K562 (cell line): Measurements from ENCODE around the gene GIGYF2. TPM values are rescaled to one million over a fixed set of nuclear protein-coding genes. Genes with fewer than 3 reads are reported as not detected.

Experiments
- ATF3 ChIP-seq, 2 experiments: fragments of 450-650 bp in 1 of 2; sonication (generic) in 1 of 2; formaldehyde crosslinking in 1 of 2; IDR thresholded peaks in 1 of 2; conservative IDR thresholded peaks in 1 of 2; 2 replicates each; pipeline versions ENCODE4 v1.6.1 to v1.8.1; 2016 to 2023; ENCODE audit warnings: mild to moderate bottlenecking in 2 of 2, moderate library complexity in 2 of 2, inconsistent platforms in 1 of 2, missing genetic modification reagents in 1 of 2
- DPF2 ChIP-seq: fragments of 450-650 bp; IDR thresholded peaks from 2 replicates; pipeline ENCODE4 v1.6.1; 2016
- EGR1 ChIP-seq: fragments of 450-650 bp; conservative IDR thresholded peaks from 2 replicates; pipeline ENCODE4 v1.6.1; 2017; ENCODE audit warnings: mild to moderate bottlenecking
- FOS ChIP-seq: IDR thresholded peaks from 3 replicates; pipeline ENCODE4 v1.6.1; 2011; ENCODE audit not compliant: insufficient read length; ENCODE audit errors: extremely low read depth
- FOSL1 ChIP-seq: fragments of 200-800 bp; sonication (Bioruptor generic); conservative IDR thresholded peaks from 2 replicates; pipeline ENCODE4 v1.6.1; 2016; ENCODE audit warnings: missing genetic modification characterization, missing compliant biosample characterization
- HMG20B ChIP-seq: fragments of 250-450 bp; sonication (Bioruptor Pico); IDR thresholded peaks from 2 replicates; pipeline ENCODE4 v1.5.0; 2021; ENCODE audit warnings: mild to moderate bottlenecking
- HOMEZ ChIP-seq: fragments of 250-450 bp; sonication (Bioruptor Pico); IDR thresholded peaks from 2 replicates; pipeline ENCODE4 v1.4.0; 2020; ENCODE audit warnings: mild to moderate bottlenecking, moderate library complexity
- ID3 ChIP-seq, 2 experiments: fragments of 250-450 bp in 1 of 2; fragments of 450-650 bp in 1 of 2; sonication (Bioruptor Pico) in 1 of 2; IDR thresholded peaks; 2 replicates each; pipeline versions ENCODE4 v1.6.1 to v1.8.0; 2016 to 2021; ENCODE audit warnings: mild to moderate bottlenecking in 2 of 2, moderate library complexity in 2 of 2, missing compliant biosample characterization in 1 of 2, missing genetic modification characterization in 1 of 2
- JUN ChIP-seq, 2 experiments: sonication (generic) in 1 of 2; formaldehyde crosslinking in 1 of 2; IDR thresholded peaks; 2 replicates each; pipeline versions ENCODE4 v1.6.1 to v1.8.0; 2012 to 2022; ENCODE audit warnings: borderline replicate concordance in 2 of 2, mild to moderate bottlenecking in 2 of 2, improper control_type of control experiment in 1 of 2, low read depth in 1 of 2, low read length in 1 of 2, missing genetic modification reagents in 1 of 2
- KDM1A ChIP-seq, 2 experiments: fragments of 450-650 bp; IDR thresholded peaks; 2 replicates each; pipeline ENCODE4 v1.6.1; 2016; ENCODE audit warnings: mild to moderate bottlenecking in 2 of 2
- KLF10 ChIP-seq: fragments of 250-450 bp; sonication (Bioruptor Pico); IDR thresholded peaks from 2 replicates; pipeline ENCODE4 v1.6.1; 2021; ENCODE audit warnings: matching md5 sums
- LARP7 ChIP-seq: fragments of 450-650 bp; IDR thresholded peaks from 2 replicates; pipeline ENCODE4 v1.6.1; 2016
- RCOR1 ChIP-seq, 2 experiments: IDR thresholded peaks; 2 replicates each; pipeline ENCODE4 v1.6.1; 2012; ENCODE audit warnings: low read depth in 2 of 2, low read length in 2 of 2, borderline replicate concordance in 1 of 2, improper control_type of control experiment in 1 of 2
- SMAD1 ChIP-seq: fragments of 150-350 bp; IDR thresholded peaks from 2 replicates; pipeline ENCODE4 v1.6.1; 2014; ENCODE audit warnings: low read length, low read depth; ENCODE audit not compliant: partially characterized antibody
- SMARCA4 ChIP-seq: fragments of 450-650 bp; IDR thresholded peaks from 2 replicates; pipeline ENCODE4 v1.6.1; 2016
- TAF7 ChIP-seq: fragments of 450-650 bp; IDR thresholded peaks from 2 replicates; pipeline ENCODE4 v1.6.1; 2016; ENCODE audit warnings: missing genetic modification characterization, missing compliant biosample characterization
- TRIM24 ChIP-seq, 2 experiments: fragments of 450-650 bp; IDR thresholded peaks; 2 replicates each; pipeline ENCODE4 v1.6.1; 2016
- TRIM25 ChIP-seq: fragments of 450-650 bp; IDR thresholded peaks from 2 replicates; pipeline ENCODE4 v1.7.0; 2016; ENCODE audit warnings: borderline replicate concordance
- TRIM28 ChIP-seq: fragments of 450-650 bp; IDR thresholded peaks from 2 replicates; pipeline ENCODE4 v1.6.1; 2017
- WHSC1 ChIP-seq: IDR thresholded peaks from one replicate; pipeline ENCODE4 v1.6.1; 2012; ENCODE audit warnings: low read length, control low read depth, inconsistent platforms
- ZBTB43 ChIP-seq: sonication (generic); formaldehyde crosslinking; IDR thresholded peaks from 2 replicates; pipeline ENCODE4 v1.8.0; 2023; ENCODE audit warnings: mild to moderate bottlenecking, missing genetic modification reagents
- ZKSCAN1 ChIP-seq: fragments of 150-350 bp; IDR thresholded peaks from 2 replicates; pipeline ENCODE4 v1.6.1; 2016; ENCODE audit warnings: low read depth, low read length
- ZNF347 ChIP-seq: fragments of 450-650 bp; formaldehyde crosslinking; IDR thresholded peaks from 2 replicates; pipeline ENCODE4 v1.4.0; 2020; ENCODE audit warnings: low read depth, mild to moderate bottlenecking, moderate library complexity
- ZNF764 ChIP-seq: fragments of 250-450 bp; sonication (Bioruptor Pico); IDR thresholded peaks from 2 replicates; pipeline ENCODE4 v1.4.0; 2020; ENCODE audit warnings: low read depth, mild to moderate bottlenecking, moderate library complexity
- ZNF766 ChIP-seq: fragments of 200-800 bp; sonication (Bioruptor generic); conservative IDR thresholded peaks from 2 replicates; pipeline ENCODE4 v1.6.1; 2016; ENCODE audit warnings: missing genetic modification characterization, missing compliant biosample characterization
- polyA plus RNA-seq, 8 experiments: library from polyadenylated mRNA; depleted of rRNA in 4 of 8; stranded (reverse) in 5 of 8; unstranded in 3 of 8; fragments of >200 nt; fragmentation: Nextera tagmentation in 2 of 8; fragmentation: Illumina TruSeq in 1 of 8; extraction: Ambion mirVana in 2 of 8; extraction: Trizol in 1 of 8; gene quantifications; 2 replicates each; pipeline versions ENCODE4 v1.2.1 to v1.2.3, GENCODE V29; 2011 to 2014; ENCODE audit warnings: inconsistent platforms in 1 of 8, missing spikeins in 1 of 8
- total RNA-seq, 7 experiments: library from RNA; depleted of rRNA in 6 of 7; stranded (reverse); fragments of >200 nt in 6 of 7; fragmentation: Illumina TruSeq in 2 of 7; extraction: Trizol in 2 of 7; gene quantifications; 2 replicates each; pipeline versions ENCODE4 v1.2.1 to v1.2.3, GENCODE V29; 2011 to 2021; ENCODE audit warnings: low replicate concordance in 1 of 7

GIGYF2 gene
- total and polyA plus RNA-seq, 9 of the 15 experiments (the other 6 are each of a cell fraction or from before 2014, with no cell fraction given), result 12.7 to 52.7 (median 34.9) TPM

- TF ChIP-seq FOS (peak; percentile 40), ZNF766 (no peak), SMARCA4 (peak; percentile 68), LARP7 (no peak), ATF3 (IDR thresholded peaks at IDR 0.05) (peak; percentile 79), ATF3 (CRISPR knock-in tag; conservative IDR thresholded peaks at IDR 0.05) (no peak), HOMEZ (CRISPR knock-in tag) (no peak), TRIM28 (peak; percentile 46; the same call in 1 of the 2 replicates), TRIM24 (IDR thresholded peaks at IDR 0.05) (peak in 1 of 2 experiments; percentile 56; a peak in 1 of 4 replicates), TRIM25 (no peak), ZBTB43 (CRISPR knock-in tag) (no peak), EGR1 (peak; percentile 98), DPF2 (peak; percentile 74), HMG20B (CRISPR knock-in tag) (no peak), ZNF764 (no peak), TAF7 (no peak), KDM1A (IDR thresholded peaks at IDR 0.05) (peak; percentile 45 to 55; a peak in 2 of 4 replicates), ZNF347 (CRISPR knock-in tag) (no peak), KLF10 (no peak), FOSL1 (tag) (peak; percentile 85), RCOR1 (IDR thresholded peaks at IDR 0.05; ENCODE audit: borderline replicate concordance in 1 of 2, low read depth in 2 of 2, low read length in 2 of 2) (peak in 1 of 2 experiments; percentile 46; a peak in 1 of 4 replicates), SMAD1 (no peak), ID3 (CRISPR knock-in tag; IDR thresholded peaks at IDR 0.05) (no peak), ID3 (tag; IDR thresholded peaks at IDR 0.05) (no peak), WHSC1 (no peak), JUN (IDR thresholded peaks at IDR 0.05; ENCODE audit: borderline replicate concordance, low read depth, low read length) (0 out of 2 replicates have a peak, but pooled peaks have one; percentile 43), JUN (CRISPR knock-in tag; IDR thresholded peaks at IDR 0.05; ENCODE audit: borderline replicate concordance) (no peak), ZKSCAN1 (no peak)
Measured at GRCh38 chr2:232854082-232854481, 157.0 kb downstream of the GIGYF2 start (continued).
